Effector CD8-positive, alpha-beta T cell (primary cell): ENCODE data around the gene KRTAP10-6.
"Not testable (repeated sequence)": the region's sequence is repeated elsewhere in the genome, so short reads cannot be mapped to it uniquely, and the experiment has no call there.

ENCODE experiments used
- DNase-seq: peaks from one replicate; lab custom pipeline; 2025; lab: John Stamatoyannopoulos, UW

KRTAP10-6 gene

GRCh38 chr21:44557491-44558328 lies 34.6 kb downstream of the KRTAP10-6 start:
- DNase-seq: no peak

GRCh38 chr21:44556879-44557278 lies 35.4 kb downstream of the KRTAP10-6 start:
- DNase-seq: no peak

- DNase-seq: no peak
These were observed 37.0 kb downstream of the KRTAP10-6 start for GRCh38 chr21:44555200-44555875.

- DNase-seq: no peak
These were observed 39.6 kb downstream of the KRTAP10-6 start for GRCh38 chr21:44552681-44553080.

- DNase-seq: no peak
These were observed 40.2 kb downstream of the KRTAP10-6 start for GRCh38 chr21:44552136-44552535.

- DNase-seq: no peak
These were observed 40.9 kb downstream of the KRTAP10-6 start, which contains the start of gene KRTAP10-2 for GRCh38 chr21:44551340-44551961. Gene KRTAP10-2 (minus strand): TSS chr21:44551505. CDS start chr21:44551458, 47 bp downstream.

- DNase-seq: no peak
These were observed 41.5 kb downstream of the KRTAP10-6 start for GRCh38 chr21:44550807-44551206.

- not testable (repeated sequence) for DNase-seq
These were observed 42.0 kb downstream of the KRTAP10-6 start for GRCh38 chr21:44550285-44550684.

- no peak for DNase-seq
These were observed 42.6 kb downstream of the KRTAP10-6 start for GRCh38 chr21:44549525-44550211.

- no peak for DNase-seq
These were observed 43.4 kb downstream of the KRTAP10-6 start for GRCh38 chr21:44548922-44549321.

GRCh38 chr21:44548381-44548780 lies 43.9 kb downstream of the KRTAP10-6 start:
- DNase-seq: no peak

GRCh38 chr21:44547656-44548331 lies 44.5 kb downstream of the KRTAP10-6 start:
- no peak for DNase-seq

GRCh38 chr21:44544566-44544965 lies 47.7 kb downstream of the KRTAP10-6 start:
- no peak for DNase-seq

- DNase-seq: no peak
These were observed 49.6 kb downstream of the KRTAP10-6 start for GRCh38 chr21:44542716-44543115.
